HG02610 (cell line): Measurements from ENCODE around the gene KIF25.
"Not testable (repeated sequence)": the region's sequence is repeated elsewhere in the genome, so short reads cannot be mapped to it uniquely, and the experiment has no call there.

ENCODE experiments used
- ATAC-seq: cut with Tn5 transposase; IDR thresholded peaks from one replicate; pipeline ENCODE4 v1.9.1; 2021; ENCODE audit warnings: mild to moderate bottlenecking, moderate library complexity; ENCODE audit not compliant: unreplicated experiment

The KIF25 gene

GRCh38 chr6:167974640-167975344 is 22.7 kb upstream of the KIF25 start:
- ATAC-seq = no peak

DNA sequence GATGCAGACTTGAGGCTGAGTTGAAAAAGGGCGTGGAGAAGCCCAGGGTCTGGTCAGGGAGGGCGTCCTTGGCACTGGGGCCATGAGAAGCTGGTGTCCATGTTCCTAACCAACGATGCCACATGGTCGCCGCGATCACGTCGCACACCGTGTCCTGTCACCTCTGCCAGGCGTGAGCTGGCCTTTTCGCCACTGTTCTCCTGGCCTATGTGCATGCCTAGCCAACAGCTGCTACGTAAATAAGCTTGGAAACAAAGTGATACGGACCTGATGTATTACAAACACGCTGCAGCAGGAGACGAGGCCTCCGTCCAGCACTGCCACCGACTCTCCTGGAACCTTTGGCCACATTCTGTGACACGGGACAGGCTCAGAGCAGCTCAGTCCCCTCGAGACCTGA is 22.0 kb upstream of the KIF25 start:
- ATAC-seq = no peak

- ATAC-seq = not testable (repeated sequence)
Observed at GRCh38 chr6:167976116-167976657, 21.3 kb upstream of the KIF25 start.

DNA sequence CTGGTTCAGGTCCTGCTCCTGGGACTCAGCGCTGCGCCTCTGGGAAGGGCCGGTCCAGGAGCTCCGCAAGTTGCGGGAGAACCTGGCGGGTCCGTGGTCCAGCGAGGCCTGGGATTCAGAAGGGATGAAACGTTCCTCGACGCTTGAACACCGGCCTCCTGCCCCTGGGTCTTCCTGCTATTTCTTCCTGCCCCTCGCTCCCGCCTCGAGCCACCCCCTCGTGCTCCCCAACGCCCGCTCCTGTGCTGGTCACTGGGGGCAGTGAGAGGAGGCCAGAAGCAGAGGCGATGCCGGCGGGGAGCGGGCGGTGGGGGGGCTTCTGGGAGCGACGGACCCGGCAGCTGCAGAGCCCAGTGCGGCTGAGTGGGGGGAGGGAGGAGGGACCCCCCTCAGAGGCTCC is 20.8 kb upstream of the KIF25 start:
- no peak for ATAC-seq

- ATAC-seq = no peak
Observed at GRCh38 chr6:167977717-167978467, 19.6 kb upstream of the KIF25 start.

- no peak for ATAC-seq
Observed at GRCh38 chr6:167978607-167979006, 18.9 kb upstream of the KIF25 start.

- ATAC-seq = no peak
Observed at GRCh38 chr6:167979436-167980139, 17.9 kb upstream of the KIF25 start.

- ATAC-seq = no peak
Observed at GRCh38 chr6:167980911-167981580, 16.4 kb upstream of the KIF25 start.

DNA sequence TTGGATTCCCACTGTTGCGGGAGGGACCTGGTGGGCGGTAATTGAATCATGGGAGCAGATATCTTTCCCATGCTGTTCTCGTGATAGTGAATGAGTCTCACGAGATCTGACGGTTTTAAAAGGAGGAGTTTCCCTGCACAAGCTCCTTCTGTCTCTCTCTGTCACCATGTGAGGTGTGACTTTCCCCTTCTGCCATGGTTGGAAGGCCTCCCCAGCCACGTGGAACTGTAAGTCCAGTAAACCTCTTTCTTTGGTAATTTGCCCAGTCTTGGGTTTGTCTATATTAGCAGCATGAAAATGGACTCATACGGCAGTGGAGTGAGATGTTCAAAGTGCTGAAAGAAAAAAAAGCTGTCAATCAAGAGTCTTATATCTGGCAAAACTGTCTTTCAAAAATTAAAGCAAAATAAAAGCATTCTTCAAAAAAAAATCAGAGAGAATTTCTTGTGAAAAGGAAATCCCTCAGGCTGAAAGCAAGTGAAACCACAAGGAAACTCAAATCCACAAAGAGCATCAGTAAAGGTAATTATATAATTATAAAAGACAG is 15.5 kb upstream of the KIF25 start:
- no peak for ATAC-seq

DNA sequence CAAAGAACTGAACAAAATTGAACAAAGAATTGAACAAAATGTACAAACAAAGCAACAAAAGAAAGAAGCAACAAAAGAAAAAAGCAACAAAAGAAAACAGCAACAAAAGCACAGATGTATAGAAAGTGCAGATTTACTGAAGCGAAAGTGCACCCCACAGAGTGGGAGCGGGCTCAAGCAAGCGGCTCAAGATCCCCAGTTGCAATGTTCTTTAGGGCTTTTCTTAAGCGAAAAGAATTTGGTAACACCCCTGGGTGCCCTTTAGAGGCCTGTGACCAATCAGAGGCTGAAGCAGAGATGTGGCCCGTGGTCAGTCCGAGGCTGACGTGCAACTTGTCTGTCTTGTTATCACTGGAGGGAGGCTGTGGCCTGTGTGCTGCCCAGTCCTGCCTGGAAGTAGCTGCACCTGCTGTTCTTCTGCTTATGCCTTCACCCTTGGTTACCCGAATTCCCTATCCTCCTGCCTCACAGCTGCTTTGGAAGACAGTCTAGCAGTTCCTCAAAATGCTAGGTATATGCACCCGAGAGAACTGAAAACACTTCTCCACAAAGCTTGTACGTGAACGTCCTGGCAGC is 13.2 kb upstream of the KIF25 start:
- ATAC-seq = no peak

DNA sequence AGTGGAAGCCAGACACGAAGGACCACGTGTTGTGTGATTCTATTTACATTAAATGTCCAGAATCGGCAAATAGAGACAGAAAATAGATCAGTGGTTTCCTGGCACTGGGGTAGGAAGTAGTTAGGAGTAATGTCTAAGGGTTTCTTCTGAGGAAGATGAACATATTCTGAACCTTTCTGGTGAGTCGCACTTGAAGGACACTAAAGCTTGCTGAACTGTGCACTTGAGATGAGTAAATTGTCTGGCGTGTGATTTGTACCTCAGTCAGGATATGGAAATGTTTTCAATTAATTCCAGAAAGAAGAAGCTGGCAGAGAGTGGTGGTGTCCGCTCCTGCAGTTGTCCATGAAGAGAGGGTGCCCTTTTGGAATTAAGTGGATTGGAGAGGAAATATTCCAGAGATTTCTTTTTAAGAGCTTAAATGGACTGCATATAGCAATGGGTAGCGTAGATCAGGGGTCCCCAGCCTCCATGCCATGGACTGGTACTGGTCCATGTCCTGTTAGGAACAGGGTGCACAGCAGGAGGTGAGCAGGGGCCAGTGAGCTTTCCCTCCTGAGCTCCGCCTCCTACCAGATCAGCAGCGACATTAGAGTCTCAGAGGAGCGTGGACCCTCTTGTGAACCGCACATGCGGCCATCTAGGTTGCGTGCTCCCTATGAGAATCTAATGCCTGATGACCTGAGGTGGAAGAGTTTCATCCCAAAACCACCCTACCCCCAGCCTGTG is 12.4 kb upstream of the KIF25 start:
- no peak for ATAC-seq

DNA sequence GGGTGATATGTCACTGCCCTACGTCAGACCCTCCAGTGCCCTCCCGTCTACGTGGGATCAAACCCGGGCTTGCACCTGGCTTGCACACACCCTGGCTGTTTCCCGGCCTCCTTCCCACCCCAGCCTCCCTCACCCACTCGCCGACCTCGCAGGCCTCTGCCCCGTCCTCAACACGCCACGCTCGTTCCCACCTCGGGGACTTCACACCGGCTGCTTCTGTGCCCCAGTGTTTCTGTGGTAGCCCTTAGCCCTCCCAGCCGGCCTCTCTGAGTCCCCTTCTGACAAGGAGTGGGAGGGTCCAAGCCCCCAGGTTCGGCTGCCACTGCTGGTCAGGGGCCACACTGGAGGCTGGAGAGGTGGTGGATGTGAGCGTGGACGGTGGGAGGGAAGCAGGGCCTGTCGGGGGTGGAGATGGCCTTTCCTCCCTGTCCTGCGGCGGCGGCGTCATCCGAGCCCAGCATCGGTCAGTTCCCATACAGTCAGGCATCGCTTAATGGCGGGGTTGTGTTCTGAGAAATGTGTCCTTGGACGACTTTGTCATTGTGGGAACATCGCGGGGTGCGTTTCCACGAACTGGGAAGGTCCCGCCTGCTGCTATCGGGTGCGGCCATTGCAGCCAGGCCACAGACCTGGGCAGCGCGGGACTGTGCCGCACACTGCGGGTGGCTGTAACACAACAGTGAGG is 11.4 kb upstream of the KIF25 start:
- ATAC-seq = no peak

DNA sequence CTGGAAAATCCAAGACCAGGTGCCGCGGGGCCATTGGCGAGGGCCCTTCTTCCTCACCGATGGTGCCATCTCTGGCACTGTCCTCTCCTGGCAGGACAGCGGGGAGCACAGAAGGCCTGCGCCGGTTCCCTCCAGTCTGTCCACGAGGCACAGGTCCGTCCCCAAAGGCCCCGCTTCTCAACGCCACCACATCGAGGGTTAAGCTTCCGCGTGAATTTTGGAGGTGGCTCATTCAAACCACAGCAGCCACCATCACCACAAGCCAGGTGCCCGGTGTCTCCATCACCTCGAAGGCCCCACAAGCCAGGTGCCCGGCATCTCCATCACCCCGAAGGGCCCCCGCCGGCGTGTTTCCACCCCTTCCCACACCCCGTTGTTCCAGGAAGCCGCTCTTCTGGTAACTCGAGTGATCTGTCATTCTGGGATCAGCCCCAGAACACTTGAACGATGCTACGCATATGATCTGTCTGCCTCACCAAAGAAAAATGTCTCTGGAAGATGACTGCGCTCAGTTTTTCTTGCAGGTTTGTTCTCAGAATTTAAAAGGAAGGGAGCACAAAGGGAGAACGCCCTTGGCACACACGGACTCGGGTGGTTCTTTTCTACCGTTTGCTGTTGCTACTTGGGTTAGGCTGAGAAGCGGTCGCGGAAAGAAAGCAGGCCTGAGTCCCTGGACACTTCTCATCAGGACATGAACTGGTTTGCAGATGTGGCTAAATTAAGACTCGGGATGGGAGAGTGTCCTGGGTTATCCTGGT is 9.9 kb upstream of the KIF25 start:
- no peak for ATAC-seq

DNA sequence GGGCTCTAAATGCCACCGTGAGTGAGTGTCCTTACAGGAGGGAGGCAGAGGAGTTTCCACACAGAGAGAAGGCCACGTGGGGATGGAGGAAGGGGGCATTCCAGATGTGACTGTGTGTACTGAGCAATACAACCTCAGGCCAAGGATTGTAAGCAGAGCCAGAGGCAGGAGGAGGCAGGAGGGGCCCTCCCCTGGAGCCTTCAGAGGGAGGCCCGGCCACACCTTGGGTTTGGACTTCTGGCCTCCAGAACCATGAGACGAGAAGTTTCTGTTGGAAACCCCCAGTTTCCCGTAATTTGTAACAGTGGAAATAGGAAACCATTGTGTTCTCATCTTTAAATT is 9.3 kb upstream of the KIF25 start:
- ATAC-seq = no peak

DNA sequence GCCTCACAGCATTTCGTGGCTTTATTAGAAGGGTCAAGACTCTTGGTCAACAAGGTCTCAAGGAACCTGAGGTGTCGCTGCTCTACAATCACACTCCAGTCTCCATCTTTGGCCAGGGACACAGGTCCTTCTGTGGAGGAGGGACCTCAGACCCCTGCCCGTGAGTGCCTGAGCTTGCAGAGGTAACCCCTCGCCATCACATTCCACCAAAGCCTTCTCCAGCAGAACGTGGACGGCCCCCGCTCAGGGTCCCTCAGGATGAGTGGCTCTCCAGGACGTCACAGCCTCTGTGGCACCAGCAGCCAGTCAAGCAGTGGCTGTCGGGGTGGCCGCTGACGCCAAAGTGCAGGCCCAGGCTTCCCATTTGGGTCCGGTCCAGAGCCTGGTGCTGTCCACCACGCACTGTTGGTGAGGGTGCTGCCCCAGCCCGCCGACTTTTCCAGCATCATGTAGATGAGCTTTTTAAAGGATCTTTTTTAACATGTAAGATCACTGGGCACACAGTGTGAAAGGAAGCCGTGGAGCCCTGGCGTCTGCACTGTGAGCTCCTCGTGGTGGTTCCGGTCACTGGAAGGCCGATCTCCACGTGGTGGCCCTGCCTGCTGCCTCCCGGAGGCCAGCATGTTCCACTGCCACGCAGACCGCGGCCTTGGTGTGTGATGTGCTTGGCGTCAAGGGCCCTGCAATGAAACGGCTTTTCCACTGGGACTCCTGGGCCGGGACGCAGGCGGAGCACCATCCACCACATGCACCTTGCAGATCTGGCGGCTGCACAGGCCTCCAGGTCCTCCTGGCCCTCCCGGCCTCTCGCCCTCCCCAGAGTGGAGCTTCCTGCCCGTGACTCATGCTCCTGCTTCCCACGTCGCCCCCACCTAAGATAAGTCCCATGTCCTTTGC is 8.3 kb upstream of the KIF25 start:
- ATAC-seq = no peak

DNA sequence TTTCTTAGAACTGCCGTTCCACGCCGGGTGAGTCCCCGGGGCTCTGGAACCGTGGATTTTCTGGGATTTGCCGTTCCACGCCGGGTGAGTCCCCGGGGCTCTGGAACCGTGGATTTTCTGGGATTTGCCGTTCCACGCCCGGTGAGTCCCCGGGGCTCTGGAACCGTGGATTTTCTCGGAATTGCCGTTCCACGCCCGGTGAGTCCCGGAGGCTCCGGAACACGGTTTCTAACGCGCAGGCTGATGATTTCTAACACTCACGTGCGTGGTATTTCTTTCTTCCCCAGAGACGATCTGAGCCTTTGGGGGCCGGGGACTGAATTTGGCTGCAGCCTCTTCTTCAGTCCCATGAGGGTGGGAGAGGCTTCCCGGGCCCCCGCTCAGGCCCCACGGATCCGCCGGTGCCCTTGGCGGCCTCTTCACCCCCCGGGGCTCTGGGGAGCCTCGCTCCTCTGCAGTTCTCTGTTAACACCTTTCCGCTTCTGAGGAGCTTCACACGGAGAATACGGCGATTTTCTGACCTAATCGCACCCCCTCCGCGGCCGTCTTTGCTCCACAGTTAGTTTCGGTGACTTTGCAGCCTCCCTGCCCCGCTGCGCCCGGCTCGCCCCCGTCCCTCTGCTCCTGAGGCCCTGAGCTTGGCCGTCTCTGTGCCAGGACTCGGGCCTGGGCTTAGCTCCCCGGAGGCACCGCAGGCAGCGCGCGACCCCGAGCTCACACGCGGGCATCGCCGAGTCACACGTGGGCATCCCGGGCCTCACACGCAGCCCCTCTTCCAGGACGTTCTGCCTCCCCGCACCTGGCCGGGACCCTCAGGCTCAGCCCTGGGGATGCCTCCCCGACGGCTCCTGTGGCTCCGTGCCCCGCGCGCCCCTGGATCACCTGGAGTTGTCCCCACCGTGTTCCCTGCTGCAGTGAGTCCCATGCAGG is 7.2 kb upstream of the KIF25 start:
- no peak for ATAC-seq

DNA sequence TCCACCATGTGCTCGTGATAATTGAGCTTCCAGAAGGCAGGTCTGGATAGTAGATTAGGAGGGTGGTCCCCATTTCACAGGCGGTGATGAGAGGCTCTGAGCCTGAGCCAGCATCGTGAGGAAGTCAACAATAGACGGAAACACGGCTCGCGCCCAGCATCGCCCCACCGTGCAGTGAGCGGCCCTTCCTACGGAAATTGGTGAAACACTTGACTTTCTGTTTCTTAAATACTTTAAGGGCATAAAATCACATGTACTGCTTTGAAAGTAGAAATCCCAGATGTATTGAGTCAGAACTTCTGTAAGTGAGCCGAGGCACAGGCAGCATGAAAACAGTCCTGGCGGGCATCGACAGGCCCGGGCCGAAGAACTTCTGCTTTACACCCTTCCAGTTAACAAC is 4.3 kb upstream of the KIF25 start:
- ATAC-seq = no peak
